Gastroesophageal sphincter (tissue), 4 donors: ENCODE measurements around the gene FKBP14. TPM values are rescaled to one million over a fixed set of nuclear protein-coding genes. Genes with fewer than 3 reads are reported as not detected.

Experiments used
- ATAC-seq: fragments of 150-250 bp; one replicate; pipeline ENCODE4 v1.9.1; 2016; ENCODE audit warnings: mild to moderate bottlenecking, moderate library complexity
- H3K27ac ChIP-seq, 4 donors: fragments of 200-600 bp; sonication (generic) in 3 of 4; 1 replicate in 3 of 4; 2 replicates in 1 of 4; pipeline ENCODE4 v1.5.1; 2016 to 2019
- H3K27me3 ChIP-seq: fragments of 200-600 bp; sonication (generic); one replicate; pipeline ENCODE4 v1.5.1; 2019
- H3K36me3 ChIP-seq, 2 donors: fragments of 200-600 bp; sonication (generic); one replicate each; pipeline ENCODE4 v1.5.1; 2019; ENCODE audit warnings: control low read depth in 1 of 2
- H3K4me1 ChIP-seq, 3 donors: fragments of 200-600 bp; sonication (generic); 1 replicate in 2 of 3; 2 replicates in 1 of 3; pipeline ENCODE4 v1.5.1; 2016 to 2019; ENCODE audit warnings: control low read depth in 2 of 3
- H3K4me3 ChIP-seq, 2 donors: fragments of 200-600 bp; sonication (generic); one replicate each; pipeline ENCODE4 v1.5.1; 2019; ENCODE audit warnings: mild to moderate bottlenecking in 1 of 2, moderate library complexity in 1 of 2
- H3K9me3 ChIP-seq, 3 donors: fragments of 200-600 bp; sonication (generic); one replicate each; pipeline ENCODE4 v1.5.1; 2017 to 2019; ENCODE audit warnings: control low read depth in 2 of 3
- CTCF ChIP-seq, 4 experiments: fragments of 200-600 bp in 2 of 4; fragments of 450-650 bp in 2 of 4; sonication (generic) in 1 of 4; IDR thresholded peaks; one replicate each; pipeline ENCODE4 v1.5.1; 2017 to 2019; ENCODE audit warnings: antibody characterized with exemption in 4 of 4, mild to moderate bottlenecking in 2 of 4, moderate library complexity in 2 of 4
- EP300 ChIP-seq: sonication (generic); formaldehyde crosslinking; IDR thresholded peaks from one replicate; pipeline ENCODE4 v1.6.1; 2017; ENCODE audit warnings: antibody characterized with exemption, mild to moderate bottlenecking
- POLR2A ChIP-seq, 2 donors: fragments of 450-650 bp; IDR thresholded peaks; one replicate each; pipeline ENCODE4 v1.6.1; 2017; ENCODE audit warnings: antibody characterized with exemption in 2 of 2, mild to moderate bottlenecking in 2 of 2, moderate library complexity in 1 of 2
- POLR2AphosphoS5 ChIP-seq: sonication (generic); formaldehyde crosslinking; IDR thresholded peaks from one replicate; pipeline ENCODE4 v1.6.1; 2017; ENCODE audit warnings: antibody characterized with exemption
- WGBS, 2 donors: methylation state at CpG; one replicate each; pipeline ENCODE4 v1.1.5; 2018; ENCODE audit warnings: low coverage in 1 of 2; 5-methylcytosine and 5-hydroxymethylcytosine counted together
- total RNA-seq, 4 donors: library from RNA; depleted of rRNA; stranded (reverse); fragments of >200 nt; gene quantifications; one replicate each; pipeline ENCODE4 v1.1.0, GENCODE V29; 2016

FKBP14 gene, protein sequence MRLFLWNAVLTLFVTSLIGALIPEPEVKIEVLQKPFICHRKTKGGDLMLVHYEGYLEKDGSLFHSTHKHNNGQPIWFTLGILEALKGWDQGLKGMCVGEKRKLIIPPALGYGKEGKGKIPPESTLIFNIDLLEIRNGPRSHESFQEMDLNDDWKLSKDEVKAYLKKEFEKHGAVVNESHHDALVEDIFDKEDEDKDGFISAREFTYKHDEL
- 10 to 100 TPM in 1 of 4 donors, 1 to 10 TPM in 3; 7.0 to 10.7 (median 7.7) TPM for total RNA-seq

- no peaks in the 10 kb centered on the region for H3K9me3 ChIP-seq
- ATAC-seq: peak; percentile 98
- 0 to 1% methylated on average over 16 to 26 of the region's 35 CpGs for WGBS, 2 donors
- TF ChIP-seq CTCF (IDR thresholded peaks at IDR 0.05): no peak
- no peak for TF ChIP-seq EP300
- TF ChIP-seq POLR2AphosphoS5: peak; percentile 65
- TF ChIP-seq POLR2A (IDR thresholded peaks at IDR 0.05): peak in 1 of 2 donors; percentile 16
- H3K27me3 ChIP-seq: no peaks in the 10 kb centered on the region
- peak within 1 kb of the TSS; percentile 81 to 96 for H3K4me3 ChIP-seq
- H3K27ac ChIP-seq: peak within 1 kb of the TSS; percentile 83 to 96 (median 92)
- H3K4me1 ChIP-seq: peaks cover 15 to 57% (median 23%) of the 10 kb centered on the region in 3 donors
- no peaks in the 10 kb centered on the region for H3K36me3 ChIP-seq
Measured at GRCh38 chr7:30026229-30027064, at the start of gene FKBP14. TSS of gene FKBP14 (minus strand) at chr7:30026702. CDS start at chr7:30026508, 194 bp downstream.

- no peaks in the 10 kb centered on the region for H3K4me1 ChIP-seq
- H3K27me3 ChIP-seq: no peaks in the 10 kb centered on the region
- TF ChIP-seq EP300 (no peak), CTCF (IDR thresholded peaks at IDR 0.05) (peak in 3 of 4 experiments; percentile 28 to 36 (median 29))
- ATAC-seq: no peak
- H3K4me3 ChIP-seq: no peak overlapping the region
- H3K27ac ChIP-seq: no peak overlapping the region
- H3K9me3 ChIP-seq: no peaks in the 10 kb centered on the region
- H3K36me3 ChIP-seq: peaks cover 0 to 33% of the 10 kb centered on the region in 2 donors
- WGBS, 2 donors: 10 to 38% methylated on average over 1 of the region's 1 CpG
Measured at GRCh38 chr7:30074422-30075030, 48.0 kb upstream of the FKBP14 start.

- no peak for ATAC-seq
- WGBS, 2 donors: 96 to 100% methylated on average over 1 of the region's 1 CpG
- Histone ChIP-seq H3K27ac (no peak overlapping the region), H3K27me3 (no peaks in the 10 kb centered on the region), H3K4me1 (peaks cover 0 to 8% (median 3%) of the 10 kb centered on the region in 3 donors), H3K9me3 (no peaks in the 10 kb centered on the region), H3K4me3 (no peak overlapping the region), H3K36me3 (peaks cover 0 to 15% of the 10 kb centered on the region in 2 donors)
- TF ChIP-seq CTCF (IDR thresholded peaks at IDR 0.05) (no peak), POLR2AphosphoS5 (no peak), POLR2A (IDR thresholded peaks at IDR 0.05) (no peak), EP300 (no peak)
Measured at GRCh38 chr7:30072735-30073134, 46.2 kb upstream of the FKBP14 start.

DNA sequence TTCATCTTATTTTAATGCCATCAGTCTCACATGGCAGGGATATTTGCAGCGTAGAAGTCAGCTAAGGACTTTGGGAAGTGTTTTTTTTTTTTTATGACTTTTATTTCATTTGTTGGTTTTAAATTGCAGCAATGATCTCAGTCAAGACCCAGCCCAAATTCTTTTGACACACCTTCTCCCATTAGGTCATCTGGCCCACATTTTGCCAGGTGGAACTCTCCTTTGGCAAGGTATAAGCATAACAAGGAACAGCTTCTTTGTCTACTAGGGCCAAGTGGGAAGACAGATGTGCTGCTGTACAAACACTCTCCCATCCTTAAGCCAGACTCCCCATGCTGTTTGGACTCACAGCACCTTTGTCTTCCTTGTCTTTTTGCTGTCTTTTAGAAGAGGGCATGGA, 43.5 kb upstream of the FKBP14 start:
- peaks cover 0 to 23% of the 10 kb centered on the region in 2 donors for H3K36me3 ChIP-seq
- H3K4me3 ChIP-seq: no peak overlapping the region
- 0% methylated on average over 1 of the region's 1 CpG; no CpG with 5 or more reads in 1 of the 2 donors for WGBS, 2 donors
- H3K27me3 ChIP-seq: no peaks in the 10 kb centered on the region
- H3K9me3 ChIP-seq: no peaks in the 10 kb centered on the region
- H3K4me1 ChIP-seq: peaks cover 0 to 9% (median 3%) of the 10 kb centered on the region in 3 donors
- ATAC-seq: no peak
- no peak overlapping the region for H3K27ac ChIP-seq
- TF ChIP-seq POLR2A (IDR thresholded peaks at IDR 0.05) (no peak), POLR2AphosphoS5 (no peak), EP300 (no peak), CTCF (IDR thresholded peaks at IDR 0.05) (no peak)
